Measurements from ENCODE around the gene FBRSL1. TPM values are rescaled to one million over a fixed set of nuclear protein-coding genes. Genes with fewer than 3 reads are reported as not detected.

Gene FBRSL1
- total RNA-seq, 3 donors from 2014 or later (not counting 1 experiment from before 2014, with no cell fraction given), result 67.5 to 78.0 (median 76.2) TPM

- peaks cover 28% of the 10 kb centered on the region for H3K4me1 ChIP-seq (ENCODE audit: control insufficient read depth, insufficient read depth, low read length)
- 76% methylated on average over 33 of the region's 33 CpGs for WGBS (ENCODE audit: insufficient coverage)
- Mint-ChIP-seq H3K4me1 (peaks cover 22 to 29% of the 10 kb centered on the region in 2 donors), H3K27ac (no peak overlapping the region), H3K36me3 (no peaks in the 10 kb centered on the region), H3K27me3 (ENCODE audit: low read depth in 2 of 2) (no peaks in the 10 kb centered on the region), H3K4me3 (no peak overlapping the region), H3K9me3 (no peaks in the 10 kb centered on the region)
- peaks cover 16% of the 10 kb centered on the region for H3K36me3 ChIP-seq (ENCODE audit: control insufficient read depth, insufficient read depth, low read length)
- no peak overlapping the region for H3K27ac ChIP-seq (ENCODE audit: low read length)
- H3K9me3 ChIP-seq (ENCODE audit: control insufficient read depth, insufficient read depth, low read length), result no peaks in the 10 kb centered on the region
- TF ChIP-seq CTCF (IDR thresholded peaks at IDR 0.05), result no peak
- intact Hi-C loops (cut with micrococcal nuclease), result no loop called here
- DNase-seq, result no peak
- no peak for ATAC-seq
- no peak overlapping the region for H3K4me3 ChIP-seq (ENCODE audit: low read length)
- H3K27me3 ChIP-seq (ENCODE audit: control insufficient read depth, insufficient read depth, low read length), result no peaks in the 10 kb centered on the region
These were observed 20.3 kb downstream of the FBRSL1 start for GRCh38 chr12:132510111-132510724.

- Mint-ChIP-seq H3K27ac (no peak overlapping the region), H3K27me3 (ENCODE audit: low read depth in 2 of 2) (no peaks in the 10 kb centered on the region), H3K36me3 (no peaks in the 10 kb centered on the region), H3K4me1 (peaks cover 16 to 22% of the 10 kb centered on the region in 2 donors), H3K4me3 (no peak overlapping the region), H3K9me3 (no peaks in the 10 kb centered on the region)
- TF ChIP-seq CTCF (IDR thresholded peaks at IDR 0.05), result no peak
- Histone ChIP-seq H3K4me3 (ENCODE audit: low read length) (no peak overlapping the region), H3K36me3 (ENCODE audit: control insufficient read depth, insufficient read depth, low read length) (peaks cover 16% of the 10 kb centered on the region), H3K27me3 (ENCODE audit: control insufficient read depth, insufficient read depth, low read length) (no peaks in the 10 kb centered on the region), H3K9me3 (ENCODE audit: control insufficient read depth, insufficient read depth, low read length) (no peaks in the 10 kb centered on the region), H3K4me1 (ENCODE audit: control insufficient read depth, insufficient read depth, low read length) (peaks cover 21% of the 10 kb centered on the region), H3K27ac (ENCODE audit: low read length) (no peak overlapping the region)
- intact Hi-C loops (cut with micrococcal nuclease), result no loop called here
- WGBS (ENCODE audit: insufficient coverage), result 92% methylated on average over 25 of the region's 25 CpGs
- ATAC-seq (no peak), DNase-seq (no peak)
These were observed 21.0 kb downstream of the FBRSL1 start for GRCh38 chr12:132510746-132511477.

DNA sequence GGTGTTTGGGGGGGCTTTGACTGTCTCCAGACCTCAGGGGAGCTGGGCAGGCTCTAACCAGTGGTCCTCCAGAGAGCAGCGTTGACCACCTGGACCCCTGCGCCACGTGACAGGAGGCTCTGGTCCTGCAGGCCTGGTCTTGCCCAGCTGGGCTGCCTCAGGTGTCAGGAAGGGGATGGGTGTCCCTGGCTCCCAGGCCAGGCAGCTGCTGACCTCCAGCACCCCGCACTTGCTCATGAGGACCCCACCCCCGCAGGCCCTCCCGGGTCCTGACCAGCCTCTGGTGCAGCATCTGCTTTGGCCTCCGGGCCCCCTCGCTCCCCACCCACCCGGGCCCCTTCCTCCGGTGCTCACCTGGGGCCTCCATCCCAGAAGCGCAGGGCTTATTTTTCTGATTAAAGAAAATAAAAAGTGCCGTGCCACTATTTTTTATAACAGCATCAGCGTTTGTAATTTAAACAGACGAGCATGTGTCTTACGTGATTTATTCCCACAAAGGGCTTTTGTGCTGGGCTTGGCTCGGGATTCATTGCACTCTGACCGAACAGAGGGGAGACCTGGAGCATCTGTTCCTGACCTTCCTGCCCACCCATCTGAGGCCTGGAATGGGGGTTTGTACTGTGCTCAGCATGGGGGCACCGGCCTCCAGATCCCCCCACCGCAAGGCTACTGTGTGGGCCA lies 21.7 kb downstream of the FBRSL1 start:
- no peak for ATAC-seq
- intact Hi-C loops (cut with micrococcal nuclease), result no loop called here

More for the DNA sequence above, 21.7 kb downstream of the FBRSL1 start:
- Mint-ChIP-seq H3K36me3 (no peaks in the 10 kb centered on the region), H3K4me3 (no peak overlapping the region), H3K9me3 (no peaks in the 10 kb centered on the region), H3K27ac (no peak overlapping the region), H3K4me1 (peaks cover 8 to 15% of the 10 kb centered on the region in 2 donors), H3K27me3 (ENCODE audit: low read depth in 2 of 2) (no peaks in the 10 kb centered on the region)
- Histone ChIP-seq H3K27ac (ENCODE audit: low read length) (no peak overlapping the region), H3K36me3 (ENCODE audit: control insufficient read depth, insufficient read depth, low read length) (peaks cover 16% of the 10 kb centered on the region), H3K27me3 (ENCODE audit: control insufficient read depth, insufficient read depth, low read length) (no peaks in the 10 kb centered on the region), H3K4me3 (ENCODE audit: low read length) (no peak overlapping the region), H3K9me3 (ENCODE audit: control insufficient read depth, insufficient read depth, low read length) (no peaks in the 10 kb centered on the region), H3K4me1 (ENCODE audit: control insufficient read depth, insufficient read depth, low read length) (peaks cover 14% of the 10 kb centered on the region)
- DNase-seq, result no peak
- TF ChIP-seq CTCF (IDR thresholded peaks at IDR 0.05), result no peak
- WGBS (ENCODE audit: insufficient coverage), result 97% methylated on average over 19 of the region's 19 CpGs

Measured in natural killer cell (primary cell).